Stimulated activated CD8-positive, alpha-beta memory T cell treated with anti-CD3 and anti-CD28 coated beads, Interleukin-4, amount 100 ng/mL, for 1 hour (primary cell): ENCODE results near the gene APOBEC3F.

Experiments used
- DNase-seq, 2 donors: peaks; one replicate each; pipeline ENCODE4 v3.0.0-alpha.2; 2020; ENCODE audit warnings: low read depth in 2 of 2, low spot score in 1 of 2

Gene APOBEC3F

GRCh38 chr22:39090426-39091064, 49.9 kb downstream of the APOBEC3F start:
- DNase-seq: peak; percentile 68 to 72

DNA sequence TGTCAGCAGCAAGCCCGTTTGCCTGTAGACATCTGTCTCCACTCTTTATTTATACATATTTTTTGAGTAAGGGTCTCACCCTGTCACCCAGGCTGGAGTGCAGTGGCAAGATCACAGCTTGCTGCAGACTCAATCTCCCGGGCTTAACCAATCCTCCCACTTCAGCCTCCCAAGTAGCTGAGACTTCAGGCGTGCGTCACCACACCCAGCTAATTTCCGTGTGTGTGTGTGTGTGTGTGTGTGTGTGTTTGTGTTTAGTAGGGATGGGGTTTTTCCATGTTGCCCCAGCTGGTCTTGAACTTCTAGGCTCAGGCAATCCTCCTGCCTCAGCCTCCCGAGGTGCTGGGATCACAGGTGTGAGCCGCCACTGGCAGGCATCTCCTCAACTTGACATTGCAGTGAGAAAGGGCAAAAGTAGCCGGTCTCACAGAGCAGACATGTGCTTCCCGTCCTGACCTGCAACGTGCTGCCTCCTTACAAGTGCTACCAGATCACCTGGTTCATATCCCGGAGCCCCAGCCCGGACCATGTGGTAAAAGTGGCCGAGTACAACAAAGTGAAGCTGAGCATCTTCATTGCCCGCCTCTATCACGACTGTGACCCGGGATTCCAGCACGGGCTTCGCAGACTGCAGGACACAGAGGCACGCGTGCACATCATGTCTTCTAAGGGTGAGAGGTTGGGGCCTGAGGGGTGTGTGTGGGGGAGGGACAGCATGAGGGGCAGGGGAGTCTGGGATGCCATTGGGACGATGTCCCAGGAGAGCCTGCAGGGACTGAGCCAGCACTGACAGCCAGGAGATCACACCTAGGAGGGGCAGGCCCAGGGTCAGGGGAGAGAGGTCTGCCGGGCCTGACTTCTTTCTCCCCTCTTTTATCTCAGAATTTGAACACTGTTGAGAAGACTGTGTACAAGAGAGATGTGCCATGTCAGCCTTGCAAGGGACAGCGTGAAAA, 50.7 kb downstream of the APOBEC3F start:
- DNase-seq: no peak

- no peak for DNase-seq
Measured at GRCh38 chr22:39092111-39092862, 51.6 kb downstream of the APOBEC3F start.

DNA sequence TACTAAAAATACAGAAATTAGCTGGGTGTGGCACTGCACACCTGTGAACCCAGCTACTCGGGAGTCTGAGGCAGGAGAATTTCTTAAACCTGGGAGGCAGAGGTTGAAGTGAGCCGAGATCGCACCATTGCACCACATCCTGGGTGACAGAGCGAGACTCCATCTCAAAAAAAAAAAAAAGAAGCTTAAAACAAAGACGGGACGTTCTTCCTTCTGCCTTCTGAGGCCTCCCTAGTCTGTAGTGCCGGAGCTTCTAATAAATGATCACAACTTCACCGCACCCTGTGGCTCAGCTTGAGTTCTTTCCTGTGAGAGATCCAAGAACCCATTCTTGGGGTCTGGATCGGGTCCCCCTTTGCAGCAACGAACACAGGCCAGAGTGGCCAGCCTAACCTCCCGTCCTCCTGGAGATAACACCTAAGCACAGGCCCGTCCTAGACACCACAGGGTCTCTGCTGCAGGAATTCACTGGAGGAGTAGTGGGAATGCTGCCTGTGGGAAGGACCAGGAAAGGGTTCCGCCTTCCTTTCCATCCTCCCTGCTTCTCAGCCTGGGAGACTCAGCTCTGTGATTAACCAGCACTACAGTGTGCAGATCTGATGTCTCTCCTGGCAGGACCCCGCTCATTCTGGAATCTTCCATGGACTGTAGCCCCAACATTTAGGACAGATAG, 54.2 kb downstream of the APOBEC3F start:
- no peak for DNase-seq

DNA sequence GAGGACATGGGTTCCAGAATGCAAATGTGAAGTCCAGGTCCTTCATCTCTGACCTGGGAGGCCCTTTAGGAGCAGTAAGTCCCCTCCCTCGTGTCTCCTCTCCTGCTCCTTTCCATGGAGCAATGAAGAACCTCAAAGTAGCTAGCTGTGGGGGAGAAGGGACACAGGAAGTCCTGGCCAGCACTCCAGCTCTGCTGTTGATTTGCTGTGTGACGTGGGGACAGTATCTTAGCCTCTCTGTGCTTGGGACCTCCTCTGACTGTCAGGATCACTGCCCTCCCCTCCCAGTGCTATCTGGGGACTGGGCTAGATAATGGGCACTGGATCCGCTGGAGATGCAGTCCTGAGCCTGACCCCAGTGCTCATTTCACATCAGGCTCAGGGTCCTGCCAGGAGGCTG, 55.3 kb downstream of the APOBEC3F start:
- DNase-seq: no peak

GRCh38 chr22:39097098-39098020, 56.7 kb downstream of the APOBEC3F start, which contains the start of gene APOBEC3H:
Gene APOBEC3H, plus strand, starts transcription at chr22:39097244. Its CDS starts 3,035 bp downstream, at chr22:39100279.
- DNase-seq: no peak

DNA sequence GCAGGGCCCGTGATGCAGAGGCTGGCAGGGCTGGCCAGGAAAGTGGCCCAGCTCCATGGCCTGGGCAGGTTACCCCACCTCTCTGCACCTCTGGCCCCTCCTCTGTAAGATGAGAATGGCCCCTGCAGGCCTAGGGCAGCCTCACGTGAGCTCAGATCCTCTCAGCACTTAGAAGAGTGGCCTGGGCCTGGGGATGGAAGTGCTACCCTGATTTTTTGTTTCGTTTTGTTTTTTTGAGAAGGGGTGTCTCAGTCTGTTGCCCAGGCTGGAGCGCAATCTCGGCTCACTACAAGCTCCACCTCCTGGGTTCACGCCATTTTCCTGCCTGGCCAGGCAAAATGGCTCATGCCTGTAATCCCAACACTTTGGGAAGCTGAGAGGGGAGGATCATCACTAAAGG, 57.4 kb downstream of the APOBEC3F start:
- DNase-seq: no peak

DNA sequence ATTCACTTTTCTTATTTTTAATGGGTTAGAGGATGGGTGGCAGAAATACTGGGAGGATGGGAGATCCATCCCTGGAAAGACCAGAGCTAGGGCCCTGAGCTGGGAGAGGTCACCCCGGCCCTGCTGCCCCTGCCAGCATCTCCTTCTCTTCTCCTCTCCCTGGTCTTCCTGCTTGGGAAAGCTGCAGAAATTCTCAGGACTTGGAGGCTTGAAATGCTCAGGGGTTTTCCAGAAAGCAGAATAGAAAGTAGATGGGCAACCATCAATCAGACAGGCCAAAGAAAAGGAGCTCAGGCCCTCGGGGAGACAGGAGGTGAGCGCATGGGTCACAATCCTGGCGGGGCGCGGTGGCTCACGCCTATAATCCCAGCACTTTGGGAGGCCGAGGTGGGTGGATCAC, 57.9 kb downstream of the APOBEC3F start:
- no peak for DNase-seq

- DNase-seq: no peak
Measured at GRCh38 chr22:39101226-39101625, 60.6 kb downstream of the APOBEC3F start.

DNA sequence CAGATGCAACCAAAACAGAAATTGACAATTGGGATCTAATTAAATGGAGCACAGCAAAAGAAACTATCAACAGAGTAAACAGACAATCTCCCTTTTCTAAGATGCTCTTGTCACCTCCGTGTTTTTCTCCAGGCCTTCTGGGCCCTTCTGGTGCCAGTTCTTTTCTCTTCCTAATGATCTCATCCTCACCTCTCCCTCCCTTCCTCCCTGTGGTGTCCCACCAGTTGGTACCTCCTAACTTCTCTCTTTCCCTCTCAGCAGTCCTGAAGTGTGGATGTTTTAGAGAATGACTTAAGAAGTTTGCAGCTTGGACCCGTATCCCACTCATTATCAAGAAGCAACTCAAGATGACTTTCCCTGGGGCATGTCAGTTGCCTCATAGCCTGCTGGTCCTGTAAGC, 62.8 kb downstream of the APOBEC3F start:
- no peak for DNase-seq
